Posterior vena cava (tissue), 2 donors: Measurements from ENCODE around the gene ALPK3. TPM values are rescaled to one million over a fixed set of nuclear protein-coding genes. Genes with fewer than 3 reads are reported as not detected.

Experiments used
- DNase-seq: peaks from one replicate; pipeline ENCODE4 v3.0.0-alpha.2; 2020; ENCODE audit warnings: low spot score
- intact Hi-C, 2 donors: fragments of 100-400 bp; cut with DNase I; formaldehyde crosslinking; loops; one replicate each; pipeline versions ENCODE4 v1.14.1 to v1.14.2; 2022 to 2023
- long read RNA-seq, 2 donors: library from polyadenylated mRNA; unstranded; transcript quantifications; one replicate each; pipeline ENCODE4 v2.0.0, GENCODE V29; 2020 to 2021
- total RNA-seq, 2 donors: library from RNA; stranded (reverse); fragmentation: NEBNext Ultra II Directional; extraction: Animal tissue kit (Norgen Biotek cat#: 25700); gene quantifications; one replicate each; pipeline ENCODE4 v1.2.1, GENCODE V29; 2021
- donor health status: DM: yes; HTN: yes; CAD: no.
- donor health status: DM: yes; HTN: yes; CAD: no.

The ALPK3 gene
- total RNA-seq, result 10 to 100 TPM; 18.6 to 27.3 TPM
- long read RNA-seq, donor 1, partial matches to known transcripts, result 4 of 8 reads
- long read RNA-seq, donor 1, other reads (novel, unspliced or antisense), result 4 of 8 reads
- long read RNA-seq, donor 2, partial matches to known transcripts, result 1 of 13 reads
- long read RNA-seq, donor 2, other reads (novel, unspliced or antisense), result 12 of 13 reads

GRCh38 chr15:84816694-84817465, at the start of gene ALPK3:
Gene ALPK3 (plus strand): TSS chr15:84817356. CDS start chr15:84817453, 97 bp downstream.
- DNase-seq, result no peak
- intact Hi-C loops, result no loop called here

GRCh38 chr15:84772031-84772430, 45.1 kb upstream of the ALPK3 start:
- intact Hi-C loops, result no loop called here

DNA sequence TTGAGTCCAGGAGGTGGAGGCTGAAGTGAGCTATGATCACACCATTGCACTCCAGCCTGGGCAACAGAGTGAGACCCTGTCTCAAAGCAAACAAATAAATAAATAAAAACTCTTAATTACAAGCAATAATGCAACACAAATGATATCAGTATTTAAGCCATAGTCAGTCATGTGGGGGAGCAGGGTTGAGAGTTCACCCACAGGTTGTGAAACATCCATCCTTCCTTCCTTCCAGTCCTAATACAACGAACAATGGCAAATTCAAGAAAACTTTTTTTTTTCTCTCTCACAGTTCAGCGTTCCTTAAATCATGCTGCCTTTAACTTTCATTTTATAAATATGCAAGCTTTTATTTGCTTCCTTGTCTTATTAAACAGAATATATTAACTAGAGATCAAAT, 44.7 kb upstream of the ALPK3 start:
- intact Hi-C loops, result no loop called here
- no peak for DNase-seq

More at GRCh38 chr15:84772031-84772430, 45.1 kb upstream of the ALPK3 start:
- DNase-seq, result no peak

DNA sequence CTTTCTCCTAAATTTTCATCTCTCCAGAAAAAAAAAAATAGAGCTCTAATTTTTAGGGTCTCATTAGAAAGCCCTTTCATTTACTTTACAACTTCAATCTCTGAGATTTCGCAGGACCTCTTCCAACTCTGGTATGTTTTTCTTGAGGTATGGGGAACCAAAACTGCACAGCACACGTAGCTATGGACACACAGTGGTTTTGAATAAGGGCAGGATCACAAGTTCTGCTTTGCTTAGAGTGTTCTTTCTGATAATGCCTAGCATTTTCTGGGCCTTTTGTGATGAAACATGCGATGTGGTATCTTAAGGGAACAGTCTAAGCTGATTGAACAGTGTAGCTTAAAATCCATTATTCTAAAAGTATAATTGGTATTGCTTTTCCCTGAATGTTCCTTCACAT, 43.4 kb upstream of the ALPK3 start:
- no peak for DNase-seq
- intact Hi-C loops, result no loop called here

GRCh38 chr15:84775867-84776449, 41.2 kb upstream of the ALPK3 start:
- intact Hi-C loops, result no loop called here

DNA sequence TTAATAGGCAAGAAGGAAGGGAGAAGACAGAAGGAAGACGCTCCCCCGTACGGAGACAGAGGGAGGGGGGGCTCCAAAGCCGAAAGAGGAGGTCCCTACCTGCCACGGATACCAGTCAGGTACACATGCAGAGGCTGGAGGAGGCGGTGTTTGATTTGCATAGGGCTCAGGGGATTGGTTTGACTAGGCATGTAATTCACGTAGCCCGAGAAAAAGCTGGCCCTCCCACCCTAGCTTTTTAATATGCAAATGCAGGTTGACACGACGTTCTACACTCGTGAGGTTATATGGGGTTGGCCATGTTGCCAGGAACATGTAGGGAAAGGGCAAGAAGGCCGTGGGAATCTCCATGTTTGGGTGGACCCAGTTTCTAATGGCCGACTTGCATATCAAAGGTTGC, 39.0 kb upstream of the ALPK3 start:
- intact Hi-C loops, result no loop called here
- DNase-seq, result no peak

More at GRCh38 chr15:84775867-84776449, 41.2 kb upstream of the ALPK3 start:
- DNase-seq, result no peak

DNA sequence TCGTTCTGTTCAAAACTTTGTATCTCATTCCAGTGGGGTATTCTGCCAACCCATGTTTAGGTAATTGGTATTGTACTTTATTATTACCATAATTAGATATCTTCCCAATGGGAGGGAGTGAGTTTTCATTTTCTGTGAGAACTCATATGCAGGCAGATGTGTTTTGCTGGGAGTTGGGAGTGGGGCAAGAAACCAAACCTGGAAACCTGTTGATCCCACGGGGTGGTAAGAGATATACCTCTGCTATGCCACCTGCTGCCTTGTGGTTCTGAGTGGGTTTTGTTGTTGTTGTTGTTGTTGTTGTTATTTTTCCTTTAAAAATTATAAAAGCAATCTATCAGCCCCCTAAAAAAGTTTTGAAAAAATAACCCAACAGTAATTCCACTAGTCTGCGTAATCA, 36.7 kb upstream of the ALPK3 start:
- no peak for DNase-seq
- intact Hi-C loops, result no loop called here

DNA sequence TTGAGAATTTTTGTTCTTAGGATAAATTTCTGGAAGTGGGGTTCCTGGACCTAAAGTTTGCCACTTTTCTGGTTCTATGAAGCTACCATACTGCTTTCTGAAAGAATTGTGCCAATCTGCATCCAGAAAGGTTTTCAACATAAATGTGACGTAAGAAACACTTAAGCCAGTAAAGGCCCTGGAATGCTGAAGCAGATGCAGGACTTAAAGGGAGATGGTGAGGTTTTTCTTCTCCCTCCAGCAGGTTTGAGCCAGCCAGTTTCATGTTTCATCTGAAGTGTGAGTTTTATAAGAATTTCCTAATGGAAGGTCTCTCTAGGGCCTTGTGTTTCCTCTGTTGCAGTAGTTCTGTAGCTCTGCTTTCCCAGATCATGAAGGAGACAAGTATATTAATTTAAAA, 35.7 kb upstream of the ALPK3 start:
- intact Hi-C loops, result no loop called here
- DNase-seq, result no peak

- DNase-seq, result no peak
- intact Hi-C loops, result no loop called here
These were observed 34.8 kb upstream of the ALPK3 start for GRCh38 chr15:84782346-84782745.

GRCh38 chr15:84783493-84784251, 33.5 kb upstream of the ALPK3 start:
- intact Hi-C loops, result no loop called here
- DNase-seq, result no peak

DNA sequence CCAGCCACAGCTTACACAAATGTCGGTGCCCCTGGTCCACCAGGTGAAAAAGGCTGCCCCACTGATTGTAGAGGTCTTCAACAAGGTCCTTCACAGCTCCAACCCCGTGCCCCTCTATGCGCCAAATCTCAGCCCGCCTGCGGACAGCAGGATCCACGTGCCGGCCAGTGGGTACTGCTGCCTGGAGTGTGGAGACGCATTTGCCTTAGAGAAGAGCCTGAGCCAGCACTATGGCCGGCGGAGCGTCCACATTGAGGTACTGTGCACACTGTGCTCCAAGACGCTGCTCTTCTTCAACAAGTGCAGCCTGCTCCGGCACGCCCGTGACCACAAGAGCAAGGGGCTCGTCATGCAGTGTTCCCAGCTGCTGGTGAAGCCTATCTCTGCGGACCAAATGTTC, 32.9 kb upstream of the ALPK3 start:
- intact Hi-C loops, result no loop called here
- no peak for DNase-seq

DNA sequence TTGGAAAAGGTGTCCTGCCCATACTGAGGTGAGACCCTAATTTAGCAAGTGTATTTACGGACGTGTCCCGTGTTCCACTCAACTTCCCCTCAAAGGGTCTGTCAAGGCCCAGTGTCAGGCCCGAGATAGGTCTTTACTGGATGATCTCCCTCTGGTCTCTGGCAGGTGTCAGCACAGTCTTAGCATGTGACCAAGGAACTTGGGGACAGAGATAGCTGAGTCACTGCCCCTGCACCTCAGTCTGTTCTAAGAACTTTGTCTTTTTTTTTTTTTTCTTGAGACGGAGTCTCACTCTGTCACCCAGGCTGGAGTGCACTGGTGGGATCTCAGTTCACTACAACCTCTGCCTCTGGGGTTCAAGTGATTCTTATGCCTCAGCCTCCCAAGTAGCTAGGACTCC, 32.1 kb upstream of the ALPK3 start:
- intact Hi-C loops, result no loop called here
- DNase-seq, result no peak

GRCh38 chr15:84788500-84788899, 28.7 kb upstream of the ALPK3 start:
- DNase-seq, result no peak
- intact Hi-C loops, result no loop called here

DNA sequence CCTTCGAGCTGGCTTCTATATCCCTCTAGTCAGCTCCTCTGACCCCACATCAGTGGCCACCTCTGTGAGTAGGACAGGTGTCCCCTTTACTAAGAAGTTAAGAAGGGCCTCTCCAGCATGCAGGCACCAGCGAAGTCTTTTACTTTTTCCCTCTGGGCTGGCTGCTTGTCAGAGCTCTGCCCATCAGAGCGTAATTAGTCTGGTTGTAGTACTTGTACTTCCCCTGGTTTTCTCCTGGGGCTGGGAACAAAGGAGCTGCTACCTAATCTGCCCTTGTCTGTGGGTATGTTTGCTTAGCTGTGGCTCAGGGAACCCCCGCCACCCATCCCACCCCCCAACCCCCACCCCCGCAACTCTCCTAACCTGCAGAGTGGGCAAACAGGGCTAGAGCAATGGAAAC, 27.4 kb upstream of the ALPK3 start:
- intact Hi-C loops, result no loop called here
- DNase-seq, result no peak

GRCh38 chr15:84790676-84791075, 26.5 kb upstream of the ALPK3 start:
- no peak for DNase-seq
- intact Hi-C loops, result no loop called here

- intact Hi-C loops, result no loop called here
- DNase-seq, result no peak
These were observed 25.4 kb upstream of the ALPK3 start for GRCh38 chr15:84791763-84792162.

- no peak for DNase-seq
These were observed 23.6 kb upstream of the ALPK3 start for GRCh38 chr15:84793431-84794161.

GRCh38 chr15:84794162-84794547, 23.0 kb upstream of the ALPK3 start:
- intact Hi-C loops, result no loop called here
- DNase-seq, result no peak

More at GRCh38 chr15:84793431-84794161, 23.6 kb upstream of the ALPK3 start:
- intact Hi-C loops, result no loop called here

- intact Hi-C loops, result no loop called here
- DNase-seq, result no peak
These were observed 22.0 kb upstream of the ALPK3 start for GRCh38 chr15:84795186-84795585.
